Choroid plexus epithelial cell (primary cell): ENCODE results near the gene CAMK2B.

Experiments
- DNase-seq: peaks from one replicate; pipeline ENCODE4 v3.0.0-alpha.2; 2010; ENCODE audit warnings: low read depth
- H3K4me3 ChIP-seq: 2 replicates; pipeline ENCODE4 v1.5.1; 2011; ENCODE audit warnings: low read depth, mild to moderate bottlenecking, control low read depth, low read length, moderate library complexity
- CTCF ChIP-seq: conservative IDR thresholded peaks from 2 replicates; pipeline ENCODE4 v1.5.1; 2011; ENCODE audit warnings: low read depth, mild to moderate bottlenecking, control low read depth, inconsistent platforms, low read length, moderate library complexity

Gene CAMK2B

GRCh38 chr7:44221231-44221791 is 104.1 kb downstream of the CAMK2B start:
- TF ChIP-seq CTCF = no peak
- H3K4me3 ChIP-seq = no peak overlapping the region
- peak; percentile 28 for DNase-seq

- H3K4me3 ChIP-seq = no peak overlapping the region
- TF ChIP-seq CTCF = no peak
- no peak for DNase-seq
Observed at GRCh38 chr7:44220358-44221112, 104.9 kb downstream of the CAMK2B start.

- no peak overlapping the region for H3K4me3 ChIP-seq
- TF ChIP-seq CTCF = no peak
- no peak for DNase-seq
Observed at GRCh38 chr7:44220046-44220357, 105.4 kb downstream of the CAMK2B start.

- no peak for TF ChIP-seq CTCF
- DNase-seq = no peak
- no peak overlapping the region for H3K4me3 ChIP-seq
Observed at GRCh38 chr7:44219371-44220045, 105.9 kb downstream of the CAMK2B start.

DNA sequence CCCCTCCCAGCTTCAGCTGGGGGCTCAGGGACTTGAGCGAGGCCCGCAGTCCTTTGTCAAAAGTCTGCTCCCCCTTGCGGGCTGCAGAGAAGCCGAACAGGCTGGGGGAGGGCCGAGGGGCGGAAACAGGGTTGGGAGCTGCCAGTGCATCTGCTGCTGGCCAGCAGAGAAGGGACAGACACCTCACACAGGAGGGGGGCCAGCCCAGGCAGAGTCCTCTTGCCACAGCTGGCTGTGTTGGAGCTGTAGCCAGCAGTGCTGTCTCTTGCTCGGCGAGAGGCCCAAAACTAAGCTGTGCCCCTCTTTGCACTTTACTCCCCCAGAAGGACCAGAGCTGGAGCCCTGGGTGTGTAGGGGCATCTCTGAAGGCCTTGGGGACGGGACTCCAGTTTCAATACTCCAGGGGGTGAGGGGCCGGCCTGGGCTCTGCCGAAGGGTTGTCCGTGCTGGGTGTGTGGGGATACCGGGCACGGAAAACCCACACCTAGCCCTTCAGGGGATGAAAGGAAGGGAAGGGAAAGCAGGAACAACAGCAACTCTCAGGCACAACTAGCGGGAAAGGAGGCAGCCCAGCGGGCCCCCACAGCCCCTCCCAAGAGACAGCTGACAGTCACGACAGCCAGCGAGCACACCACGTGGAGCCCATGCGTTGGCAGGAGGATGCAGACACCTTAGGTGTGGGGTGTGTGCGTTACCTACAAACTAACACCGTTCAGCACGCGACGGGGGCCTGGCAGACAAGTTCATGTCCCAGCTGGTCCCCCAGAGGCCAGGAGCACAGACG is 106.8 kb downstream of the CAMK2B start:
- TF ChIP-seq CTCF = peak; percentile 14
- no peak for DNase-seq
- no peak overlapping the region for H3K4me3 ChIP-seq

DNA sequence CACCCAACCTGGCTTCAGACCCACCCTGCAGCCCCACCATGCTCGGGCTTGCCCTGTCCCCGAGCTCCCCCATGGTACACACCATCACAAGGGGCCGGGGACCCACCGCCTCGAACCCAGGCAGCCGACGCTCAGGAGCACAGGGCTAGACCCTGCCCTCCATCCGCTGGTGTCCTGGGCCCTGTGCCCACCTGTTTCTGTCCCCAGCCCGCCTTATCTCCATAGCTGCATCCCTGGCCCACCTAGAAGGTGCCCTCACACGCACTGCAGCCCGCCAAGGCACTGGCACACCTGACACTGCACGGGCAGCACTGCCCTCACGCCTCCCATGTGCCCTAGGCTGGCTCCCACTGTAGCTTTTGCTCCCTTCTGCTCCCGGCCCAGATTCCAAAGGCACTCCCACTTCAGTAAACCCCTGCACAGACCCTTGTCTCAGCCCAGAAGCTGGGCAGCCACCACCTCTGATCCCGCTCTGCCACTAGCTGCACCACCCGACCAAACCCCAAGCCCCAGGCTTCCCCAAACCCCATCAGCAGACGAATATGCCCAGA is 107.5 kb downstream of the CAMK2B start:
- no peak for TF ChIP-seq CTCF
- H3K4me3 ChIP-seq = no peak overlapping the region
- no peak for DNase-seq
